Measurements from ENCODE around the gene HTATSF1.

GRCh38 chrX:136540226-136540625 is 42.8 kb downstream of the HTATSF1 start:
- no peak for TF ChIP-seq POLR2A (IDR thresholded peaks at IDR 0.05)
- no peak for TF ChIP-seq POLR2AphosphoS5 (IDR thresholded peaks at IDR 0.05)
